ENCODE results near the gene UBXN1. TPM values are rescaled to one million over a fixed set of nuclear protein-coding genes. Genes with fewer than 3 reads are reported as not detected.
A peak's percentile ranks its signal among the peaks of the same experiment; 100 is the strongest.

Gene UBXN1
- total RNA-seq, 1 donor from 2014 or later: 217 TPM

DNA sequence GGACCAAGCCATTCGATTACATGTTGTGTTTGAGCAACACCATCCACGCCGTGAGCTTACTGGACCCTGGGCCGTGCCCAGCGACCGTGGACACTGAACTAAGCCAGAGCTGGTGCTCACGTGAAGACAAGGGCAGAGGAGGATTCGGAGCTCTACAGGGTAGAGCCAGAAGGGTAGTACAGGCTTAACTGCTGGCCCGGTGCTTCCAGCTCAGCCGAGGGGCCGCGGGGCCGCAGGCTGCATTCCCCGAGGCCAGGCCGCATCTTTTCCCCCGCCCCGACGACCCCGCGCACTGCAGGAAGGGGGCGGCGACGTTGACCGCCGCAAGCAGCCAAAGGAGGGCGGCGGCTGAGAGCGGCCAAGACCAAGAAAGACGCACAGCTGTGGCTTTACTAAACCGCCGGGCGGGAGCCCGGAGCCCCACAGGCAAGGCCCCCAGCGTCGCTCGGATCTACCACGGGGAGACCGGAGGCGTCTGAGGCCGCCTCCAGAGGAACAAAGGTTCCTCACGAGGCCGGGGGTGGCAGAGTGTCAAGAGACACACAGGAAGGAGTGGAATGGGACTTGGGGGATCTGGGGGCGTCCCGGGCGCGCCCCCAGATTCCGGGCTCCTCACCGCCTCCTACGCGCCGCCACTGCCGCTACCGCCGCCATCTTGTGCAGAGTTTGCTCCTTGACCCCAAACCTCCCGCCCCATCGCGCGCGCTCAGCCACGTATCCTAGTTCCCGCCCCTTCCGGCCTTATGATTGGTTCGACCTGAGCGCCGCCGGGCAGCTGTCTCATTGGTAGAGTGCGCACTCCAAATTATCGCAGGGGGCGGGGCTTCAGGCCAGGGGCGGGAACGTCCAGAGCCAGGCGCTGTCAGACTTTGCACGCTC lies 32.7 kb downstream of the UBXN1 start, which contains the start of gene GANAB:
GANAB (minus strand) TSS at position 668 of the 879 bp plus-strand sequence; CDS start at position 654, 14 bp downstream.
- DNase-seq: peak; percentile 99

DNA sequence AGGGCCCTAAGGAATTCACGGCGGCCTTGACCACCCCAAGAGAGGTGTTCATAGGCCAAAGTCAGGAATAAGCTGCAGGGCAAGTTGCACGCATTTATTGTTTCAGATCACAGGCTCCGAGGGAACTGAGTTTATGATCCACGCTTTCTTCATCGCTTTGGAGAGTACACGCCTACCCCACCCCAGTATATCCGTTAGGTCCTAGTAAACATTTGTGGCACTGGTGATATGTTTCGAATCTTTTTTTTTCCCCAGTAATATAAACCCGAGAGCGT lies 33.3 kb downstream of the UBXN1 start:
- DNase-seq: no peak

DNA sequence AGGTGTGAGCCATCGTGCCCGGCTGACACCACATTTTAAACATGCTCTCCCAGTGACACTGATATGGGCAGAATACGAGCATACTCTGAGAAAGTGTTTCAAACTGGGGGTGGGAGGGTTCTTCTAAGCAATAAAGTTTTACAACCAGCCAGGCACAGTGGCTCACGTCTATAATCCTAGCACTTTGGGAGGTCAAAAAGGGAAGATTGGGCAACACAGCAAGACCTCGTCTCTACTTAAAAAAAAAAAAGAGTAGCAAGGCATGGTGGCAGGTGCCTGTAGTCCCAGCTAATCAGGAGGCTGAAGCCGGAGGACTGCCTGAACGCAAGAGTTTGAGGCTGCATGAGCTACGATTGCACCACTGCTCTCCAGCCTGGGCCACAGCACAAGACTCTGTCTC lies 34.7 kb downstream of the UBXN1 start:
- DNase-seq: no peak

DNA sequence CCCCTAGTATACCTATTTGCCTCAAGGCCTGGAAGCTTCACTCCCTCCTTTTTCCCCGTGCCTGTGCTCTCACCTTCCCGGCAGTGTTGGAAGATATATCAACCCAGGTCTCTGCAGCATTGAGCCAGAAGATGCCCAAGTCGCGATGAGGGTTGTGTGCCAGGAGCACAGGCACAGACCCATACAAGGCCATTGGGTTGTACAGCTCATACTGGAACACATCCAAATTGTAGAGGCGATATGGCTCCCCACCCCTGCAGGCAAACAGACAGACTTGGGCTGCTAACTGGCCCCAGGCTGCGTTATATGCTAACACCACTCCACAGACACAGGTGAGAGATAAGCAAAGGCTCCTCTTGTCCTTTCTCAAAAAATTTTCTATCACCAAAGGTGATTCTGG lies 46.4 kb downstream of the UBXN1 start:
- no peak for DNase-seq

DNA sequence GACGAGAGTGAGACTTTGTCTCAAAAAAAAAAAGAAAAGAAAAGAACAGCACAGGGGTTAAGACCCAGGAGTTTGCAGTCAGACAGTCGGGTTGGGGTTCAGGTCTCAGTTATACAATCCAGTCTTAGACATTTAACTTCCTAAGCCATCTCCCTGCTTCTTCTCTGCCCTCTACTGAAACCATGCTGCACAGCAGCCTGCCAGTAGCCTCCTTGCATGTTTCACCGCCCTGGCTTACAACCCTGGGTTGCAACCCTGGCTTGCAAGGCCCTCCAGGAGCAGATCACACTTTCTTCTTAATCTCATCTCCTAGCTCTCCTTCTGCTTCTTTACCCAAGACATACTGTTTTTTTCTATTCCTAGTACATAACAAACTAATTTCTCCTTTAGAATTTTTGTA lies 51.2 kb downstream of the UBXN1 start:
- peak; percentile 40 for DNase-seq

Other genes with a start within 250 kb of the UBXN1 start
- gene AHNAK, start 132.3 kb downstream of the UBXN1 start, total RNA-seq: 517 and 766 TPM in 2 replicates
- 1,345 and 1,561 TPM in 2 replicates for gene EEF1G, start 105.2 kb downstream of the UBXN1 start, total RNA-seq
- gene TUT1, start 87.5 kb downstream of the UBXN1 start, total RNA-seq: 13.8 and 15.1 TPM in 2 replicates
- 190 and 209 TPM in 2 replicates for gene MTA2, start 77.2 kb downstream of the UBXN1 start, total RNA-seq
- 40.2 and 42.1 TPM in 2 replicates for gene EML3, start 66.3 kb downstream of the UBXN1 start, total RNA-seq
- 5.4 and 5.6 TPM in 2 replicates for gene ROM1, start 65.8 kb downstream of the UBXN1 start, total RNA-seq
- gene B3GAT3, start 57.1 kb downstream of the UBXN1 start, total RNA-seq: 16.2 and 18.2 TPM in 2 replicates
- 237 and 423 TPM in 2 replicates for gene GANAB, start 32.5 kb downstream of the UBXN1 start, total RNA-seq
- 29.6 and 38.0 TPM in 2 replicates for gene INTS5, start 25.8 kb downstream of the UBXN1 start, total RNA-seq
- 27.5 and 28.6 TPM in 2 replicates for gene C11orf98, start 13.9 kb downstream of the UBXN1 start, total RNA-seq
- 5.2 and 5.8 TPM in 2 replicates for gene CSKMT, start 13.8 kb downstream of the UBXN1 start, total RNA-seq
- 5.0 and 6.1 TPM in 2 replicates for gene UQCC3, start 7.4 kb downstream of the UBXN1 start, total RNA-seq
- 2.5 and 3.6 TPM in 2 replicates for gene LBHD1, start 6.8 kb downstream of the UBXN1 start, total RNA-seq
- 0.34 and 0.51 TPM in 2 replicates for gene LRRN4CL, start 10.5 kb upstream of the UBXN1 start, total RNA-seq
- gene BSCL2, start 28.4 kb upstream of the UBXN1 start, total RNA-seq: 19.4 and 38.6 TPM in 2 replicates
- not detected in 2 replicates for gene GNG3, start 28.6 kb upstream of the UBXN1 start, total RNA-seq
- 6.5 and 11.1 TPM in 2 replicates for gene HNRNPUL2, start 48.4 kb upstream of the UBXN1 start, total RNA-seq
- gene TTC9C, start 49.4 kb upstream of the UBXN1 start, total RNA-seq: 28.9 and 30.0 TPM in 2 replicates
- gene ZBTB3, start 75.1 kb upstream of the UBXN1 start, total RNA-seq: 12.2 and 14.1 TPM in 2 replicates
- 42.7 and 76.1 TPM in 2 replicates for gene POLR2G, start 82.5 kb upstream of the UBXN1 start, total RNA-seq
- 35.7 and 40.2 TPM in 2 replicates for gene TAF6L, start 92.3 kb upstream of the UBXN1 start, total RNA-seq
- gene TMEM179B, start 108.3 kb upstream of the UBXN1 start, total RNA-seq: 29.0 and 41.7 TPM in 2 replicates
- gene TMEM223, start 112.9 kb upstream of the UBXN1 start, total RNA-seq: 10.7 and 21.8 TPM in 2 replicates
- 38.1 and 44.2 TPM in 2 replicates for gene NXF1, start 126.4 kb upstream of the UBXN1 start, total RNA-seq
- gene STX5, start 153.0 kb upstream of the UBXN1 start, total RNA-seq: 34.4 and 36.8 TPM in 2 replicates
- gene TEX54, start 153.8 kb upstream of the UBXN1 start, total RNA-seq: not detected in 2 replicates
- gene WDR74, start 160.5 kb upstream of the UBXN1 start, total RNA-seq: 39.4 and 46.3 TPM in 2 replicates
- 77.9 and 84.9 TPM in 2 replicates for gene SLC3A2, start 201.8 kb upstream of the UBXN1 start, total RNA-seq
- gene CHRM1, start 242.3 kb upstream of the UBXN1 start, total RNA-seq: not detected in 2 replicates